HG03460 (cell line): ENCODE data around the gene TTC22.

Source experiments
- ATAC-seq: cut with Tn5 transposase; IDR thresholded peaks from one replicate; pipeline ENCODE4 v1.9.1; 2021; ENCODE audit not compliant: unreplicated experiment

Gene TTC22

DNA sequence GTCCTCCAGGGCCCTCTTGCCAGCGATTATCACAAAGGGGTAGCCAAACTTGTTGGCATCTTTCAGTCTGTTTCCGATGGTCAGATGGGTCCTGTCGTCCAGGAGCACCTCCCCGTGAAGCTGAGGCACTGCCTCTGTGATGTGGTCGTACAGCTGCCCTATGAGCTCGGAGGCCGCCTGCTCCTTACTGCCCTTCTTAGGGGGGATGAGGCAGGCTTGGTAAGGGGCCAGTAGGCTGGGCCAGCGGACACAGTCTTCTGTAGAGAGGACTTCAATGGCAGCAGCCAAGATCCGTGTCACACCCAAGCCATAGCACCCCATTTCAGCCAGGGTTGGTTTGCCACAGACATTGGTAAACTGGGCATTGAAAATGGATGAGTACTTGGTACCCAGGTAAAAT is 43.3 kb downstream of the TTC22 start:
- no peak for ATAC-seq

DNA sequence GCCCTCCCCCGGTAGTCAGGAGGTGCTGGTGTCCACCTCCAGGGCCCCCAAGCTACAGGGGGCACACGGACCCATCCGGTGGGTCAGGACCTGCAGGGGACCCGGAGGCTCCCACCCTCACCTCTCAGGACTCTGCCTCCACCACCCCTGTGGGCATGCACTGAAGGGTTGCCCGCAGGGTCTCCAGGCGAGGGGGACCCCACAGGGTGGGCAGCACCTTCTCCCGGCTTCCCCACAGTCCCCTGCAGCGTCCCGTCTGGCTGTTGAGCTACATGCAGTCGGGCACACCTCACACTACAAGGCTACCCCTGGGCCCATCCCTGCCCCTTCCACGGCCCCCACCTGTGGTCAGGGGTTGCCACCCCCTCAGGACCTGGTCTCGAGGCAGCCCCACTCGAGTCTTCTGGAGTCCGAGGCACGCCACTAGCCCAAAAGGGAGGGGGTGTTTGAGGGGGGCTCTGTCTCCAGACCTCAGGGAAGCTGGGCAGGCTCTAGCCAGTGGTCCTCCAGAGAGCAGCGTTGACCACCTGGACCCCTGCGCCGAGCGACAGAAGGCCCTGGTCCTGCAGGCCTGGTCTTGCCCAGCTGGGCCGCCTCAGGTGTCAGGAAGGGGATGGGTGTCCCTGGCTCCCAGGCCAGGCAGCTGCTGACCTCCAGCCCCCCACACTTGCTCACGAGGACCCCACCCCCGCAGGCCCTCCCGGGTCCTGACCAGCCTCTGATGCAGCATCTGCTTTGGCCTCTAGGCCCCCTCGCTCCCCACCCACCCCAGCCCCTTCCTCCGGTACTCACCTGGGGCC is 46.4 kb downstream of the TTC22 start:
- ATAC-seq, result no peak

DNA sequence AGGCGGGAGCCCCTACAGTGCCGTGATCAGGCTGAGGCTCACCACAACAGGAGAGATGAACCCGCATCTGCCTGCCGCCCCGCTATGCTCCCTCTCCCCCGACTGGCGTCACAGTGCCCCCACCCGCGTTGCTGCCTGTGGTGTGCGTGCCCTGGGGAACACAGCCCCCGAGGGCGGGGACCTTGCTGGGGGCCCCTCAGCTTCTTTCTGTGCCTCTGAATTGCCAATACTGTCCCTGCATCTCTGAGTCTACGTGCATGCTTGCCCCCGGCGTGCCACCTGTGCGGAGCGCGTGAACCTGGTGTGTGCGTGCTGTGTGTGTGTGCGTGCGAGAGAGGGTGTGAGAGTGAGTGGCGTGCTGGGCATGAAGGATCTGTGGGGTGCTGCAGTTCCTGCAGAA is 47.1 kb downstream of the TTC22 start:
- no peak for ATAC-seq

DNA sequence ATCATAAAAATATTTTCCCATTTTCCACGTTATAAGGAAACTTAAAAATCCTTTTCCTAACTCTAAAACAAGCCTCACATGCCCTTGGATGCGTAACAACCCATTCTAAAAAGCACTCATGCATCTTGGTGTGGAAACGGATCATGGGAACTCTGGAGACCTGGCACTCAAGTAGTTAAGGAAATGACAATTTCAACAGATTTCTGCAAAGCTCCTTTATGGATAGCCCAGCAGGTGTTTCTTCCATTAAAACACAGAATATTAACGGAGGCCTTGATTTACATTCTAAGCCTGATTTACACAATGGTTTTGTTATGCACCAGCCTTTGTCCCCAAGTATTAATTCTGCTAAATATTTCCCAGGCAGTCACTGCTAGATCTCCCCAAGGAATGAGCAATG is 49.7 kb downstream of the TTC22 start:
- ATAC-seq, result no peak

DNA sequence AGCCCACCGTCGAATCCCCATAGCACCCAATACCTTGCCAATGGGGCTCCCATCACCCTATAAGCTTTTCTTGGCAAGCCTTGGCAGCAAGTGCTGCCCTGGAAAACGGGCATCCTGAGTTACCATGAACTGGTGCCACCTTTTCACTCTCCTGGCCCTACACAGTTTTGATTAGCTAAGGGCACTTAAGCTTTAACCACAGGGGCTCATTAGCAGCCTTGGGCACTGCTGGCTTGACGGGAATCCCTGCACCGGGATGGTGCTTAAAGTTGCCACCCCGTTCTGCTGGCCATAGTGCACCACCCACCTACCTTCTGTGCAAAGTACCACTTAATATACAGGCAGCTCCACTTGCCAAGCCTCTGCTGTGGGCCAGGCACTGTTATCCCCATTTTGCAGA is 50.5 kb downstream of the TTC22 start:
- ATAC-seq, result no peak

DNA sequence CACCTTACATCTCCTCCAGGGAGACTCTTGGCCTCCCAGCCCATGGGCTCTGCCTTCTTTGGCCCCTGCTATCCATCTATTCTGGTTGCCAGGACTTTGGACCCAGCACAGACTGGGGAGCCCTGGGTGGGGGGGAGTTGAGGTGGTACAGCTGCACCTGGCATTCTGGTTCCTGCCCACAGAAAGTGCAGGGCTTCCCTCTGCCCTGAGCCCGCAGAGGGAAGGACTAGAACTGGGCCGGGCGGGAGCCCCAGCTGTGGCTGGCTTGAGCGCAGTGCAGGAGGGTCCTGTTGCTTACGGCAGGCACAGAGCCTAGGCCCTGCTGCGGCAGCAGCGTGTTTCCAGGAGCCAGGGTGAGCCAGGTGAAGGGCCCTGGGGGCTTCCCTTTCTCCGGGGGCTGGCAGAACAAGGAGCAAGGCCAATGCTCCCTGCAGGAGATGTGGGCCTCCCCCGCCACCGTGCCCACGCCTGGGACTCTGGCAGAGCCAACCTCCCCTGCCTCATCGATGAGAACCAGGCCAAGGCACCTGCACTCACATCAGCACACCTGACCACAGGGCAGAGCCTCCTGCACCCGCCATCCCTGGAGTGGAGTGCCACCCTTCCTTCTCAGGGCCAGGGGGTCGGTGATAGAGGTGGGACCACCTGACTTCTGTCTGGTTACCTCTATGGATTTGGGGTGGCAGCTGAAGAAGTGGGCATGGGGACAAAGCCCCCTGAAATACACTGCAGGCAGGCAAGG is 52.9 kb downstream of the TTC22 start:
- no peak for ATAC-seq

DNA sequence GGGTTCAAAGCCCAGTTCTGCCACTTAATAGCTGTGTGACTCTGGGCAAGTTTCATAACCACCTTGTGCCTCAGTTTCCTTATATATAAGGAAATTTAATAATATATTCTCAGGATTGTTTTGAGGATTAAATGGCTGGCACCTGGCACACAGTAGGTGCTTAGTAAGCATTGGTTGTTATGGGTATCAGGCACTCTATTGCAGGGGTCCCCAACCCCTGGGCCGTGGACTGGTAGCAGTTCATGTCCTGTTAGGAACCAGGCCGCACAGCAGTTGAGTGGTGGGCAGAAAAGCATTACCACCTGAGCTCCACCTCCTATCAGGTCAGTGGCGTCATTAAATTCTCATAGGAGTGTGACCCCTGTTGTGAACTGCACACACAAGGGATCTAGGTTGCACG is 55.3 kb downstream of the TTC22 start:
- ATAC-seq, result no peak

DNA sequence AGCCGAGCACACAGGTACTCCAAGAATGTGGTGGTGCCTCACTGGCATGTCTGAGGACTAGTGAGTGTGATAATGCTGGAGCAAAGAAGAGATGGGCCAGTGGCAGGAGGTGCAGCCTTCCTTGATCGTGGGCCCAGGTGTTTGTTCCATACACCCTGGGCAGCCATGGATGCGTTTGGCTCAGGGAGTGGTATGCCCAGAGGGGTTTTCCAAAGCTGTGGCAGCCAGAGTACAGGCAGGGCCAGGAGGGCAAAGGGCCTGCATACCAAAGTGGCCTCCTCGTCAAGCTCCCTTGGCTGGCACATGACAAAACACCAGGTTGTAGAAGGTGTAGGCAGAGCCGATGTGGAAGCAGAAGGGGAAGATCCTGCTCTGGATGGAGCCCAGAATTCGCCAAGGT is 55.8 kb downstream of the TTC22 start:
- ATAC-seq, result no peak

DNA sequence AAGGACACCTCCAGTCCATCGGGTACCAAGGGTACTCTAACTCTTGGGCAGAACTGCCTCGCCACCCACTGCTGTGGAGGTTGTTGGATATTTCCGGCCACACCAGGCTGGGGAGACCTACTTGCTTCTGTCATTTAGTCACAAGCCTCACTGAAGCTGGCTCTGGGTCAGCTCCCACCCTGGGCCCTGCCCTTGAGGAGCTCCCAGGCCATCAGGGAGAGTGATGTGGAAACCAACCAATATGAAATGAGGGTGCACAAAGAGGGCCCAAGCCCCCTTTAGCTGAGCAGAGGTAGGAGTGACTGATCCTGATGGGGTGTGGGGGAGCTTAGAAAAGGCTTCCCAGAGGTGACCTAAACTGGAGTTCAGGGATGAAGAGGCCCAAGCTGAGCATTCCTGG is 56.4 kb downstream of the TTC22 start:
- no peak for ATAC-seq

DNA sequence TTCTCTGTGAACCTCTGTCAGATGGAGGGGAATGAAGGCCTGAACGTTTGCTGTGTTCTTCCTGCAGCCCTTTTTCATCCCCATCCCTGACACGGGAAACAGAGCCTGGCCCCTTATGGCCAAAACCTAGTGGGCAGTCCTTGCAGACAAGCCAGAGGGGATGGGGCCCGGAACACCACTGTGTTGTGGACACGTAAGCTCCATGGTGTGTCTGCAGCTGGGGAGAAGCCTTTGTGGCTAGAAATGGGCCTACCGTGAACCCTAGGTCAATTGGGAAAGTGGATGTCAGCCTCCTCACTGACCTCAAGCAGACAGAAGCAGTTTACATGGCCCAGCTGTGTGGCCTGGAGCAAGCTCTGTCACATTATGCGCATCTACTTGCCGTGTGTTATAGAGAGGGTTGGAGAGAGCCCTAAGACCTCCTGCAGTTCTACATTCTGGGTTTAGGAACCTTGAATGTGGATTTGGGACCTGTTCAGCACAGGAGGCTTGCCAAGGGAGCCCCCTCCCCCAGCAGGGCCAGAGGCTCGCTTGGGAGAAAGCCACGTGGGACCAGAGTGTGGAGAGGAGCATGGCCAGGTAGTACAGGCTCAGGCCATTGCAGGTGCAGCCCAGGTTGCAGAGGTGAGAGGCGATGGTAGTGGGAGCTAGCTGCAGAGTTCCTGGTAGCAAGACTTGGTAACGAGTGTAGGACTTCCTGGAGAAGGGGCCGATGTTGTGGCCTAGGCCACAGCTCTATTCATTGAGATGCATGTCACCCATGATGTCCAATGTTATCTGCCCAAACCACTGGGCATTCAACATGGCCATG is 57.5 kb downstream of the TTC22 start:
- ATAC-seq, result no peak

DNA sequence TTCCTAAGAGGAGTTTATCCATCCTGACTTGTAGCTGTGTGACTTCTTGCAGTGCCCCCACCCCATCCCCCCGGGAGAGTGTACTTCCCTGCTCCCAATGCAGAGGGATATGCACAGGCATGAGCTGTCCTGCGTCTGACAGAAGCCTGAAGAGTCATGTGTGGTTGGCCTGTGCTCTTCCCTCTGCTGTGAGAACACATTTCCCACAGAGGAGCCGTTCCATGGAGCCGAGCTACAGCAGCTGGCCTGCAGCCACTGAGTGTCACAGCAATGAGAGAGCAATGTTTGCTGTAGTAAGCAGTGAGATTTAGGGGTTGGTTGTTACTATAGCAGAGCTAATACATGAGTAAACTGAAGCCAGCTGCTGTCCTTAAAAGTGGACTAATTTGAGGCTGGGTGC is 58.8 kb downstream of the TTC22 start:
- no peak for ATAC-seq

DNA sequence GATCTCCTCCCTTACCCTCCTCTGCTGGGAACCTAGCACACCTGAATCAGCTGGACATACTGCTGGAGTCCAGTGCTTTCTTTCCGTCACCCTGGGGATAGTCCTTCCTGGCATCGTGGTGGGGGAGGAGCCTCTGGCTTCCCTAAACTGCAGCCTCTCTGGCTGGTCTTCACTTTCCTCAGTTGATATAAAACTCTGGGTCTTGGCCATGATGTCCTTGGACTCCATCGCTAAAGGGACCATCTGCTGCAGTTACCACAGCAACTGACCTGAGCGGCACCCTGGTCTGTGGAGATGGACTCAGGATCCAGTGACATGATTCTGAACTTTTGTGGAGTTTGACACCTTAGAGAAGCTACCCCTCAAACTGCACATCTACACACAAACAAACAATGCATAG is 59.6 kb downstream of the TTC22 start:
- ATAC-seq, result no peak

DNA sequence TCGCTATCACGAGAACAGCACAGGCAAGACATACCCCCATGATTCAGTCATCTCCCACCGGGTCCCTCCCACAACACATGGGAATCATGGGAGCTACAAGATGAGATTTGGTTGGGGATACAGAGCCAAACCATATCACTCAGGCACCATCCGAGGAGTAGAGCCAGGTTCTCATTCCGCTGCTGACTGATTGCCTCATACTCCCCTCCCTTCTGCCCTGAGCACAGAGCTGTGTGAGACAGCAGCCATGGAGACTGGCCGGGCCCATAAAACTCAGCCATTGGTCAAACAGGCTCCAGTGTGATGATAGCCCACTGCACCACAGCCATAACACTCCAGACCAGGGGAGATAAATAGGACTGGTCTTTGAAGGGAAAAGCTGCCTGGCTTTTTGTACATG is 62.9 kb downstream of the TTC22 start:
- no peak for ATAC-seq

DNA sequence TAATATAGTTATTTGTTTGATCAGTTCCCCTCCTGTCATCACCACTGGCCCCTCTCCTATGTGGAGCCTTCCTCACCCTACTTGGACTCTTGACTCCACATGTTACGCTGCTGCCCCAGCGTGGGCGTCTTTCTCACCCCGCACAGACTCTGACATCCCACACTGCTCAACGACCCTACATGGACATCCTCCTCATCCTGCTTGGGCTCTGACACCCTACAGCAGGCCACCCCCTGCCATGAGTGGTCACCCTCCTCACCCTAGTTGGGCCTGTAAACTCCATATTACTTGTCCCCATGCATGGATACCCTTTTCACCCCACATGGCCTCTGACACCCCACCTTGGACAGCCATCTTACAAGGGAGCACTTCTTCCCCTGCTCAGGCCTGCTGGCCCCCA is 64.4 kb downstream of the TTC22 start:
- ATAC-seq, result no peak
